ENCODE data around the gene CD58. TPM values are rescaled to one million over a fixed set of nuclear protein-coding genes. Genes with fewer than 3 reads are reported as not detected.

CD58 gene
- polyA plus RNA-seq, 1 donor (not counting 4 experiments of a cell fraction or from before 2014, with no cell fraction given), result 38.6 TPM

GRCh38 chr1:116470671-116471070, 100.2 kb downstream of the CD58 start:
- no peaks in the 10 kb centered on the region for H3K4me1 ChIP-seq (ENCODE audit: control insufficient read depth, extremely low read depth, insufficient read depth, low read length)
- no peak overlapping the region for H3K4me3 ChIP-seq (ENCODE audit: control insufficient read depth in 2 of 3, extremely low read depth in 1 of 3, insufficient read depth in 2 of 3, low read depth in 1 of 3, low read length in 3 of 3)
- TF ChIP-seq, protein P1, sequence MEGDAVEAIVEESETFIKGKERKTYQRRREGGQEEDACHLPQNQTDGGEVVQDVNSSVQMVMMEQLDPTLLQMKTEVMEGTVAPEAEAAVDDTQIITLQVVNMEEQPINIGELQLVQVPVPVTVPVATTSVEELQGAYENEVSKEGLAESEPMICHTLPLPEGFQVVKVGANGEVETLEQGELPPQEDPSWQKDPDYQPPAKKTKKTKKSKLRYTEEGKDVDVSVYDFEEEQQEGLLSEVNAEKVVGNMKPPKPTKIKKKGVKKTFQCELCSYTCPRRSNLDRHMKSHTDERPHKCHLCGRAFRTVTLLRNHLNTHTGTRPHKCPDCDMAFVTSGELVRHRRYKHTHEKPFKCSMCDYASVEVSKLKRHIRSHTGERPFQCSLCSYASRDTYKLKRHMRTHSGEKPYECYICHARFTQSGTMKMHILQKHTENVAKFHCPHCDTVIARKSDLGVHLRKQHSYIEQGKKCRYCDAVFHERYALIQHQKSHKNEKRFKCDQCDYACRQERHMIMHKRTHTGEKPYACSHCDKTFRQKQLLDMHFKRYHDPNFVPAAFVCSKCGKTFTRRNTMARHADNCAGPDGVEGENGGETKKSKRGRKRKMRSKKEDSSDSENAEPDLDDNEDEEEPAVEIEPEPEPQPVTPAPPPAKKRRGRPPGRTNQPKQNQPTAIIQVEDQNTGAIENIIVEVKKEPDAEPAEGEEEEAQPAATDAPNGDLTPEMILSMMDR (optimal IDR thresholded peaks at IDR 0.05 in 1 of 3, IDR thresholded peaks at IDR 0.05 in 1 of 3, conservative IDR thresholded peaks at IDR 0.05 in 1 of 3; ENCODE audit: extremely low read depth in 1 of 3, insufficient read depth in 2 of 3, low read length in 3 of 3), result no peak
- TF ChIP-seq EZH2 (IDR thresholded peaks at IDR 0.05; ENCODE audit: low read length), result no peak
- FAIRE-seq (no peak), DNase-seq (ENCODE audit: low read depth, low spot score) (no peak)
- no peak overlapping the region for H3K4me2 ChIP-seq (ENCODE audit: control insufficient read depth, extremely low read depth, insufficient read depth, low read depth, low read length)
- no peaks in the 10 kb centered on the region for H3K79me2 ChIP-seq (ENCODE audit: control insufficient read depth, insufficient read depth, low read length)
- no peak overlapping the region for H3K27ac ChIP-seq (ENCODE audit: control insufficient read depth, insufficient read depth, low read length)
- H3K9me1 ChIP-seq (ENCODE audit: control insufficient read depth, extremely low read depth, insufficient read depth, low read length), result no peaks in the 10 kb centered on the region
- no peak overlapping the region for H3K9ac ChIP-seq (ENCODE audit: control insufficient read depth, extremely low read depth, insufficient read depth, low read length)
- H3K27me3 ChIP-seq (ENCODE audit: control insufficient read depth, extremely low read depth, insufficient read depth, low read length), result no peaks in the 10 kb centered on the region
- H3K36me3 ChIP-seq (ENCODE audit: control insufficient read depth in 2 of 2, extremely low read depth in 1 of 2, insufficient read depth in 2 of 2, low read length in 2 of 2), result no peaks in the 10 kb centered on the region
- dilution Hi-C loops (cut with MboI; ENCODE audit: extremely low pct_ligation_motif_present, low sequenced_read_pairs), result no loop called here
- no peaks in the 10 kb centered on the region for H3K9me3 ChIP-seq (ENCODE audit: control insufficient read depth, low read depth, low read length)
- no peak overlapping the region for H2AFZ ChIP-seq (ENCODE audit: control insufficient read depth, low read length)
- H4K20me1 ChIP-seq (ENCODE audit: control insufficient read depth, extremely low read depth, insufficient read depth, low read length), result no peaks in the 10 kb centered on the region

- dilution Hi-C loops (cut with MboI; ENCODE audit: extremely low pct_ligation_motif_present, low sequenced_read_pairs), result no loop called here
- no peak overlapping the region for H2AFZ ChIP-seq (ENCODE audit: control insufficient read depth, low read length)
- no peaks in the 10 kb centered on the region for H3K79me2 ChIP-seq (ENCODE audit: control insufficient read depth, insufficient read depth, low read length)
- FAIRE-seq (no peak), DNase-seq (ENCODE audit: low read depth, low spot score) (no peak)
- no peaks in the 10 kb centered on the region for H3K36me3 ChIP-seq (ENCODE audit: control insufficient read depth in 2 of 2, extremely low read depth in 1 of 2, insufficient read depth in 2 of 2, low read length in 2 of 2)
- H3K4me2 ChIP-seq (ENCODE audit: control insufficient read depth, extremely low read depth, insufficient read depth, low read depth, low read length), result no peak overlapping the region
- no peaks in the 10 kb centered on the region for H3K9me1 ChIP-seq (ENCODE audit: control insufficient read depth, extremely low read depth, insufficient read depth, low read length)
- peaks cover 6% of the 10 kb centered on the region for H3K27me3 ChIP-seq (ENCODE audit: control insufficient read depth, extremely low read depth, insufficient read depth, low read length)
- TF ChIP-seq, protein P1 (optimal IDR thresholded peaks at IDR 0.05 in 1 of 3, IDR thresholded peaks at IDR 0.05 in 1 of 3, conservative IDR thresholded peaks at IDR 0.05 in 1 of 3; ENCODE audit: extremely low read depth in 1 of 3, insufficient read depth in 2 of 3, low read length in 3 of 3), result no peak
- no peak for TF ChIP-seq EZH2 (IDR thresholded peaks at IDR 0.05; ENCODE audit: low read length)
- H3K4me3 ChIP-seq (ENCODE audit: control insufficient read depth in 2 of 3, extremely low read depth in 1 of 3, insufficient read depth in 2 of 3, low read depth in 1 of 3, low read length in 3 of 3), result no peak overlapping the region
- H4K20me1 ChIP-seq (ENCODE audit: control insufficient read depth, extremely low read depth, insufficient read depth, low read length), result no peaks in the 10 kb centered on the region
- no peaks in the 10 kb centered on the region for H3K4me1 ChIP-seq (ENCODE audit: control insufficient read depth, extremely low read depth, insufficient read depth, low read length)
- H3K27ac ChIP-seq (ENCODE audit: control insufficient read depth, insufficient read depth, low read length), result no peak overlapping the region
- H3K9ac ChIP-seq (ENCODE audit: control insufficient read depth, extremely low read depth, insufficient read depth, low read length), result no peak overlapping the region
- H3K9me3 ChIP-seq (ENCODE audit: control insufficient read depth, low read depth, low read length), result no peaks in the 10 kb centered on the region
Measured at GRCh38 chr1:116466810-116467557, 103.8 kb downstream of the CD58 start.

Measured in keratinocyte (primary cell).